Measurements from ENCODE around the gene DPYSL4.

The DPYSL4 gene

GRCh38 chr10:132230557-132231210 lies 43.9 kb downstream of the DPYSL4 start:
- no peak for DNase-seq

GRCh38 chr10:132231656-132232022 lies 44.9 kb downstream of the DPYSL4 start:
- DNase-seq: no peak

- no peak for DNase-seq
Measured at GRCh38 chr10:132232023-132232951, 45.5 kb downstream of the DPYSL4 start.

GRCh38 chr10:132232981-132233380 lies 46.2 kb downstream of the DPYSL4 start:
- DNase-seq: no peak

- no peak for DNase-seq
Measured at GRCh38 chr10:132233501-132234085, 46.8 kb downstream of the DPYSL4 start.

- no peak for DNase-seq
Measured at GRCh38 chr10:132234860-132235259, 48.1 kb downstream of the DPYSL4 start.

- DNase-seq: no peak
Measured at GRCh38 chr10:132236161-132236560, 49.4 kb downstream of the DPYSL4 start.

GRCh38 chr10:132236881-132237280 lies 50.1 kb downstream of the DPYSL4 start:
- DNase-seq: no peak

- DNase-seq: no peak
Measured at GRCh38 chr10:132237396-132237795, 50.6 kb downstream of the DPYSL4 start.

- no peak for DNase-seq
Measured at GRCh38 chr10:132237871-132238270, 51.1 kb downstream of the DPYSL4 start.

- no peak for DNase-seq
Measured at GRCh38 chr10:132238371-132239125, 51.8 kb downstream of the DPYSL4 start.

GRCh38 chr10:132239126-132240031 lies 52.6 kb downstream of the DPYSL4 start:
- no peak for DNase-seq

GRCh38 chr10:132240156-132240555 lies 53.4 kb downstream of the DPYSL4 start:
- no peak for DNase-seq

- DNase-seq: no peak
Measured at GRCh38 chr10:132240581-132240980, 53.8 kb downstream of the DPYSL4 start.

- DNase-seq: no peak
Measured at GRCh38 chr10:132241086-132241485, 54.3 kb downstream of the DPYSL4 start.

GRCh38 chr10:132241496-132241895 lies 54.7 kb downstream of the DPYSL4 start:
- DNase-seq: no peak

- DNase-seq: no peak
Measured at GRCh38 chr10:132242103-132242840, 55.5 kb downstream of the DPYSL4 start.

GRCh38 chr10:132243141-132243540 lies 56.4 kb downstream of the DPYSL4 start:
- no peak for DNase-seq

GRCh38 chr10:132243626-132244025 lies 56.9 kb downstream of the DPYSL4 start:
- DNase-seq: no peak

GRCh38 chr10:132245056-132245455 lies 58.3 kb downstream of the DPYSL4 start:
- no peak for DNase-seq

- DNase-seq: no peak
Measured at GRCh38 chr10:132246296-132246695, 59.5 kb downstream of the DPYSL4 start.
